Mucosa of stomach (tissue), 1 donor: ENCODE data around the gene PHEX.

Source experiments
- H3K27me3 ChIP-seq: one replicate; pipeline ENCODE4 v1.7.0; 2013; ENCODE audit warnings: mild to moderate bottlenecking, low read length; ENCODE audit not compliant: control insufficient read depth, insufficient read depth
- H3K36me3 ChIP-seq: one replicate; pipeline ENCODE4 v1.7.0; 2013; ENCODE audit warnings: low read length; ENCODE audit not compliant: control insufficient read depth, insufficient read depth
- H3K4me1 ChIP-seq: one replicate; pipeline ENCODE4 v1.7.0; 2013; ENCODE audit warnings: mild to moderate bottlenecking, low read length; ENCODE audit not compliant: control insufficient read depth, insufficient read depth
- H3K4me3 ChIP-seq: one replicate; pipeline ENCODE4 v1.7.0; 2013; ENCODE audit warnings: low read length
- H3K9ac ChIP-seq: one replicate; pipeline ENCODE4 v1.7.0; 2013; ENCODE audit warnings: mild to moderate bottlenecking, low read length, moderate library complexity
- H3K9me3 ChIP-seq: one replicate; pipeline ENCODE4 v1.7.0; 2013; ENCODE audit warnings: mild to moderate bottlenecking, low read length, moderate library complexity; ENCODE audit not compliant: control insufficient read depth
- donor health status: Pancreatic carcinoma.

PHEX gene

GRCh38 chrX:22032084-22032483, at the start of gene PHEX:
Gene PHEX, plus strand, starts transcription at chrX:22032325. Its CDS starts 681 bp downstream, at chrX:22033006.
- Histone ChIP-seq H3K27me3 (no peaks in the 10 kb centered on the region), H3K36me3 (no peaks in the 10 kb centered on the region), H3K4me3 (no peak within 1 kb of the TSS), H3K9ac (no peak within 1 kb of the TSS), H3K9me3 (no peaks in the 10 kb centered on the region), H3K4me1 (no peaks in the 10 kb centered on the region)

GRCh38 chrX:21985332-21985777, 46.8 kb upstream of the PHEX start:
- H3K9me3 ChIP-seq: no peaks in the 10 kb centered on the region
- H3K27me3 ChIP-seq: no peaks in the 10 kb centered on the region
- no peak overlapping the region for H3K9ac ChIP-seq
- H3K4me1 ChIP-seq: no peaks in the 10 kb centered on the region
- H3K4me3 ChIP-seq: no peak overlapping the region
- H3K36me3 ChIP-seq: no peaks in the 10 kb centered on the region

DNA sequence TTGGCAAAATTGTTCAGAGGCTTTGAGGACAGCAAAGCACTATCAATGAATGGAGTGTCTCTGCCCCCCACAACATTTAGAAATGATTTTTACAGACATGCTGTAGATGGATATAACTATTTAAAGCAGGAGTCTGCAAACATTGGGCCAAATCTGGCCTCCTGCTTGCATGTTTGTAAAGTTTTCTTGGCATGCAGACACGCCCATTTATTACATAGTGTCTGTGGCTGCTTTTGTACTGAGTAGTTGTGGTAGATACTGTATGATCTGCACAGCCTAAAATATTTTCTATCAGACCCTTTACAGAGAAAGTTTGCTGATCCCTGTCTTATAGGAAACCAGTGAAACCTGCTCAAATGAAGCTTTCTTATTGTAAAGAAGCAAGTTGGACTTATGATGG, 45.5 kb upstream of the PHEX start:
- no peaks in the 10 kb centered on the region for H3K36me3 ChIP-seq
- no peaks in the 10 kb centered on the region for H3K9me3 ChIP-seq
- no peak overlapping the region for H3K4me3 ChIP-seq
- H3K9ac ChIP-seq: no peak overlapping the region
- H3K27me3 ChIP-seq: no peaks in the 10 kb centered on the region
- no peaks in the 10 kb centered on the region for H3K4me1 ChIP-seq

DNA sequence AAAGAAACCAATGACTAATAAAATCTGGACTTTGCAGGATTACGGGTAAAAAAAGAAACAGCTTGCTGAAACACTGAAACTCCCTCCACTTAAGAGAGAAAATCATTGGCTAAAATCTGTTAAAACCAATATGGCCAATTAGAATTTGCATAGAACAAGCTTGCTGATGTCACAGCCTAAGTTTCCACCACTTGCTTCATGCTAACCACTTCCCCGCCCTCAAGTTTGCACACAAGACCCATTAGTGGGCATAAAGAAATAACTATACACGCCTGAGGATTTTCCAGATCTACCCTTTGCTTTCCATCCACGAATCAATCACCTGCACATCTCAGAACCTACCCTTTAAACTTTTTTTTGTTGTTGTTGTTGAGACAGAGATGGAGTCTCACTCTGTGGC, 42.7 kb upstream of the PHEX start:
- H3K36me3 ChIP-seq: no peaks in the 10 kb centered on the region
- H3K9me3 ChIP-seq: no peaks in the 10 kb centered on the region
- H3K4me1 ChIP-seq: no peaks in the 10 kb centered on the region
- H3K4me3 ChIP-seq: no peak overlapping the region
- no peak overlapping the region for H3K9ac ChIP-seq
- no peaks in the 10 kb centered on the region for H3K27me3 ChIP-seq

GRCh38 chrX:21990832-21991231, 41.3 kb upstream of the PHEX start:
- Histone ChIP-seq H3K4me3 (no peak overlapping the region), H3K27me3 (no peaks in the 10 kb centered on the region), H3K4me1 (no peaks in the 10 kb centered on the region), H3K9ac (no peak overlapping the region), H3K9me3 (no peaks in the 10 kb centered on the region), H3K36me3 (no peaks in the 10 kb centered on the region)

DNA sequence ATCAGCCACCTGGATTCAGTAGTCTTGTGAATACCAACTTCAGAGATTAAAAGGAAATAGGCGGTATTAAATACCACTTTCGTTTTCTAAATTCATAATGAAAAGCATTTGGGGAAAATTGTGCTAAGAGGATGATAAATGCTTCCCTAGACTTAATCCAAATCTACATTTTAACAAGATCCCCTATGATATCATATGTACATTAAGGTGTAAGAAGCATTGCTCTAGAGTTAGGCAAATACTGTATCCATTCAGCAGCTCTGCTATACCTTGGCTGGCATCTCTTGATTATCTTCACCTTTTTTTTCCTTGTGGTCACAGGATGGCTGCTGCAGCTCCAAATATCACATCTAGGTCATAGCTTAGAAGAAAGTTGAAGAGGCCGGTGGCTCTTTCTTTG, 40.6 kb upstream of the PHEX start:
- H3K27me3 ChIP-seq: no peaks in the 10 kb centered on the region
- no peak overlapping the region for H3K9ac ChIP-seq
- H3K4me3 ChIP-seq: no peak overlapping the region
- no peaks in the 10 kb centered on the region for H3K4me1 ChIP-seq
- no peaks in the 10 kb centered on the region for H3K9me3 ChIP-seq
- no peaks in the 10 kb centered on the region for H3K36me3 ChIP-seq

- Histone ChIP-seq H3K9me3 (no peaks in the 10 kb centered on the region), H3K4me1 (no peaks in the 10 kb centered on the region), H3K4me3 (no peak overlapping the region), H3K9ac (no peak overlapping the region), H3K36me3 (no peaks in the 10 kb centered on the region), H3K27me3 (no peaks in the 10 kb centered on the region)
Observed at GRCh38 chrX:21993265-21993664, 38.9 kb upstream of the PHEX start.

GRCh38 chrX:21996872-21997455, 35.2 kb upstream of the PHEX start:
- Histone ChIP-seq H3K4me3 (no peak overlapping the region), H3K4me1 (no peaks in the 10 kb centered on the region), H3K9me3 (no peaks in the 10 kb centered on the region), H3K36me3 (no peaks in the 10 kb centered on the region), H3K9ac (no peak overlapping the region), H3K27me3 (no peaks in the 10 kb centered on the region)

GRCh38 chrX:21998037-21998436, 34.1 kb upstream of the PHEX start:
- Histone ChIP-seq H3K4me3 (no peak overlapping the region), H3K4me1 (no peaks in the 10 kb centered on the region)

DNA sequence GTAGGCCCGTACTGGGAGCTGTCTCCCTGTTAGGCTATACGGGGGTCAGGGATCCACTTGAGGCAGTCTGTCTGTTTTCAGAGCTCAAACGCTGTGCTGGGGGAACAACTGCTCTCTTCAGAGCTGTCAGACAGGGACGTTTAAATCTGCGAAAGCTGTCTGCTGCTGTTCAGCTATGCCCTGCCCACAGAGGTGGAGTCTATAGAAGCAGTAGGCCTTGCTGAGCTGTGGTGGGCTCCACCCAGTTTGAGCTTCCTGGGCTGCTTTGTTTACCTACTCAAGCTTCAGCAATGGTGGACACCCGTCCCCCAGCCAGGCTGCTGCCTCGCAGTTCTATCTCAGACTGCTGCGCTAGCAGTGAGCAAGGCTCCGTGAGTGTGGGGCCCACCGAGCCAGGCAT, 27.3 kb upstream of the PHEX start:
- Histone ChIP-seq H3K9ac (no peak overlapping the region), H3K4me3 (no peak overlapping the region), H3K36me3 (no peaks in the 10 kb centered on the region), H3K4me1 (no peaks in the 10 kb centered on the region), H3K9me3 (no peaks in the 10 kb centered on the region), H3K27me3 (no peaks in the 10 kb centered on the region)

More at GRCh38 chrX:21998037-21998436, 34.1 kb upstream of the PHEX start:
- H3K27me3 ChIP-seq: no peaks in the 10 kb centered on the region
- no peaks in the 10 kb centered on the region for H3K9me3 ChIP-seq
- H3K36me3 ChIP-seq: no peaks in the 10 kb centered on the region
- no peak overlapping the region for H3K9ac ChIP-seq

- Histone ChIP-seq H3K27me3 (no peaks in the 10 kb centered on the region), H3K36me3 (no peaks in the 10 kb centered on the region), H3K9ac (no peak overlapping the region), H3K9me3 (no peaks in the 10 kb centered on the region), H3K4me1 (no peaks in the 10 kb centered on the region), H3K4me3 (no peak overlapping the region)
Observed at GRCh38 chrX:22012051-22012450, 20.1 kb upstream of the PHEX start.

DNA sequence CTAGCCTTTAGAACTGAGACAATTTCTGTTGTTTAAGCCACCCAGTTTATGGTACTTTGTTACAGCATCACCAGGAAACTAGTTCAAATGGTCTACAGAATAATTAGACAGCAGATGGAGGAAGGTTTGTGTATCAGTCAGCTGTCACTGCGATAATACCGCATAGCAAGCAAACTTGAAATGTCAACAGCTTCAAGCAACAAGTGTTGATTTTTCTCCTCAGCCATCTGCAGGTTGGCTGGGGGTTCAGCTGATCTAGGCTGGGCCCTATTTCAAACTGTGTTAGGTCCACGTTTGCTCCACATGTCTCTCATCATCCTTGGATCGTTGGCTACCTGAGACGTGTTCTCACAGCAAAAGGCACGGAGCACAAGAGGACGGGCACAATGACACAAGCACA, 19.2 kb upstream of the PHEX start:
- H3K4me1 ChIP-seq: no peaks in the 10 kb centered on the region
- H3K9ac ChIP-seq: no peak overlapping the region
- H3K36me3 ChIP-seq: no peaks in the 10 kb centered on the region
- H3K9me3 ChIP-seq: no peaks in the 10 kb centered on the region
- no peak overlapping the region for H3K4me3 ChIP-seq
- H3K27me3 ChIP-seq: no peaks in the 10 kb centered on the region
